Measurements from ENCODE around the gene CCDC188.

Gene CCDC188

DNA sequence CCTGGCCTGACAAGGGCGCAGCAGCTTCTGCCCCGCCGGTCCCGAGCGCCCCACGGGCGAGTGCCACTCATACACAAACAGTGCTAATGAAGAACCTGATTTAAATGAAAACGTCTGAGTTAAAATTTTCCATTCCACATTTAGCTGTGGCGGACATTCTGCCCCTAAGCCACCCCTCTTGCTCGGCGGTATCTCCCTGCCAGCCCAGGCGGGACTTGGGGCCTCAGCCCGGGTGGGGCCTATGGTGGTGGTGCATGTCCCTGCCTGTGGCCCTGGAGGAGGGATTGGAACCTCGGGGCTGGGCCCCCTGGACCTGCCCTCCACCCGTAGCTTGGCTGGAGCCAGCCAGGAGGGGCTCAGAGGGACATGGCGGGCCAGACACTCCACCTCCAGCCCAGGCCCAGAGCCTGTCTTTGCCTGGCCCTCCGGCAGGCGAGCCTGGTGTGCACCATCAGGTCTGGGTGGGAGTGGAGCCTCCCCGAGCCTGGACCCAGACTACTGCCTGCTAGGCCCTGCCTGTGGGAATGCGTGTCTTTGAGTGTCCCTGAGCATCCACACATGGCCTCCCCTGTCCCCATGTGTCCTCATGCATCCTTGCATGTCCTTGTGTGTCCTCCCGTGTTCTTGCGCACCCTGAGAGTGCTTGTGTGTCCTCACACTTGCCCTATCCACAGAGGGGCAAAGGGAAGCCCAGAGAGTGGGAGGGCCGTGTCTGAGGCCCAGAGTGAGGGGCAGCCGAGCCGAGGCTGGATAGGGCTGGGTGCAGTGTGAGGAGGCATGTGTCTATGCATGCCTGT lies 14.9 kb downstream of the CCDC188 start:
- no peak overlapping the region for H3K4me3 ChIP-seq (ENCODE audit: control insufficient read depth, low read depth, low read length)
- DNase-seq (ENCODE audit: low read depth) = no peak
- TF ChIP-seq CTCF (IDR thresholded peaks at IDR 0.05; ENCODE audit: control insufficient read depth, insufficient read depth, low read depth, low read length, missing control alignments) = no peak

DNA sequence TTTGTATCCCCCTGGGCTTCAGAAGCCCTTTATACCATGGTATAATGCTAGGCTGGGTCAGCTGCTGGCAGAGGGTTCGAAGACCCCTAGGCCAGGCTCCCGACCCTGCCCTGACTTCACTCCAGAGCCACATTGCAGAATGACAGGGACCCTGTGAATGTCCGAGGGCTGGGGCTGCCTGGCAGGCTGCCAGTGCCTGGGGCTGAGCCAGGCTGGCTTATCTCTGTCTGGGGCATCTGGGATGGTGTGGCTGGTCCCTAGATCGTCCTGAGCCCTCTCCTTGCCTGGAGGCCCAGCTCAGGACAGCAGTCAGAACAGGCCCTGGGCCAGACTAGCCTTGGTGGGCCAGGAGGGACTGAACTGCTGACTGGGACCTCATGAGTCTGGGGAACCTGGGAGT lies 15.6 kb downstream of the CCDC188 start:
- no peak for TF ChIP-seq CTCF (IDR thresholded peaks at IDR 0.05; ENCODE audit: control insufficient read depth, insufficient read depth, low read depth, low read length, missing control alignments)
- no peak overlapping the region for H3K4me3 ChIP-seq (ENCODE audit: control insufficient read depth, low read depth, low read length)
- no peak for DNase-seq (ENCODE audit: low read depth)

DNA sequence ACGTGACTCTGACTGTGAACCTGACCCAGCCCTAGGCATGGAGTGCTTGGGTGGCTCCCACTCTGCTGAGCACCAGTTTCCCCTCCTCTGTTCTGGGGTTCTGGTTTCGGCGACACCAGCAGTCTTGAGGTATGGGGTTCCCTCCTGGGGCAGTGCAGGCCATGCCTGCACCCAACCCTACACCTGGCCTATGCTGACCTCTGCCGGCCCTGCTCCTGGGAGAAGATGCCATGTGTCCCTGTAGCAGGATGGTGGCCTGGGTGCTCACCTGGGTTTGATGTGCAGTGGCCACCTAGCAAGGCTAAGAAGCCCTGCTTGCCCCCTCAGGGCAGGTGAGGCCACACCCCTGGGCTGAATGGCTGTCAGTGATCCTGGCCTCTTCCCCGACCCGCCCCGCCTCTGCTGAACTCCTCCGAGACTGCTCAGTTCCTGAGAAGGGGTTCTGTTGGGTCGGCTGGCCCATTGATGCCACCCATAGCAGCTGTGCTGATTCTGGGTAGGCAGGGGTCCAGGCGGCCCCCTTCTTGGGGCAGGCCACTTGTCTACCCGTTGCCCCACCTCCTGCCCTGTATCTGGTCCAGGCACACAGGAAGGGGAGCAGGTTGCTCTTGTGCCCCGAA lies 16.8 kb downstream of the CCDC188 start:
- no peak overlapping the region for H3K4me3 ChIP-seq (ENCODE audit: control insufficient read depth, low read depth, low read length)
- DNase-seq (ENCODE audit: low read depth) = no peak
- TF ChIP-seq CTCF (IDR thresholded peaks at IDR 0.05; ENCODE audit: control insufficient read depth, insufficient read depth, low read depth, low read length, missing control alignments) = no peak

DNA sequence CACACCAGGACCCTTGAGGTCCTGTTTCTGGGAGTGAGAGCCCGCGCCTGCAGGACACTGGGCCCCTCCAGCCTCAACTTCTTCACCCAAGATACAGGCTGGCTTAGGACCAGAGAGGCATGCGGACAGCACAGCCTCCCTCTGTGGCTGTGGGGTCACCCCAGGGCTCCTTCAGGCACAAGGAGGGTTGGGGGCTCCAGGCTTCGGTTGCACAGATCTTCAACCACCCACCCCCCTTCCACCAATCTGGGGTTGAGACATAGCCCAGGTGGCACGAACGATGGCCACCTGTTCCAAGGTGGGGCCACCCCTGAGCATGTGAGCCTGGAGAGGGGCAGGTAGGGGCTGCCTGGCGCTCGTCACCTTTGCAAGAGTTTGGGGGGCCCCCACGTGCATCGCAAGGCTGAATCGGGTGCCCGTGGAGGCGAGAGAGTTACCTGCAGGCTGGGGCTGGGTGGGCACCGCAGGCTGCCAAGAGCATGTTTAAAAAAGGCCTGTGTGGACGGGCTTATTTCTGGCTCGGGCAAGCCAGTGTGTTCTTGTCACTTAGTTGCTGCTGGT lies 18.1 kb downstream of the CCDC188 start:
- no peak for TF ChIP-seq CTCF (IDR thresholded peaks at IDR 0.05; ENCODE audit: control insufficient read depth, insufficient read depth, low read depth, low read length, missing control alignments)
- no peak for DNase-seq (ENCODE audit: low read depth)
- H3K4me3 ChIP-seq (ENCODE audit: control insufficient read depth, low read depth, low read length) = peak overlapping the region; percentile 92

DNA sequence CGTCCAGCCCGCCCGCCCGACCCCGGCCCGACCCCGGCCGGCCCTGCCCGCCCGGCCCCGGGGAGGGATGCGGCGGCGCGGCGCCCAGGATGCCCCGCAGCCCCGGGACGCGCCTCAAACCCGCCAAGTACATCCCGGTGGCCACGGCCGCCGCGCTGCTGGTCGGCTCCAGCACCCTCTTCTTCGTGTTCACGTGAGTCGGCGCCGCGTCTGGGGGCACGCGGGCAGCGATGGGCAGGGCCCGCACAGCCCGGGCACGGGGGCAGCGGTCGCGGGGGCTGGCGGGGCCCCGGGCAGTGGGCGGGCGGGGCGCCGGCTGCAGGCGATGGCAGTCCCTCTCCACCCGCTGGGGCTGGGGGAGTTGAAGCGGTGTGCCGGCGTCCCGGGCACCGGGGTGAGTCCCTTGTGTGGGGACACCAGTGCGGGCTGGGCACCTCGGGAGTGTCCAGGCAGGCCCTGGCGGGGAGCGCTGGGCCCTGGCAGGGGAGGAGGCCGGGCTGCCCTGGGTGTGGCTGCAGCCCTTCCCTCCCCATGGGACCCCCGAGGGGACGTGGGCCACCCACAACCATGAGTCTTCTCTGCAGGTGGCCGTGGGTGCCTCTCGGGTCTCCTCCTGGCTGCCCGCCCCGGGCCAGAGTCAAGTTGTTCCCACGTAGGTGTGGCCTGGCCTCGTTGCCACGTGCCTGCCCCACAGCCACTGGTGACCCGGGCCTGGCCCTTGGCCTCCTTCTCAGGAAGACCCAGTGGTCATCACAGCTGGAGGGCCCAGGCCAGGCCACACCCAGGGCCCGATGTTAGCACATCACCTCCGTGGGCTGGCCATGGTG lies 18.8 kb downstream of the CCDC188 start:
- H3K4me3 ChIP-seq (ENCODE audit: control insufficient read depth, low read depth, low read length) = peak overlapping the region; percentile 92
- DNase-seq (ENCODE audit: low read depth) = no peak
- no peak for TF ChIP-seq CTCF (IDR thresholded peaks at IDR 0.05; ENCODE audit: control insufficient read depth, insufficient read depth, low read depth, low read length, missing control alignments)

DNA sequence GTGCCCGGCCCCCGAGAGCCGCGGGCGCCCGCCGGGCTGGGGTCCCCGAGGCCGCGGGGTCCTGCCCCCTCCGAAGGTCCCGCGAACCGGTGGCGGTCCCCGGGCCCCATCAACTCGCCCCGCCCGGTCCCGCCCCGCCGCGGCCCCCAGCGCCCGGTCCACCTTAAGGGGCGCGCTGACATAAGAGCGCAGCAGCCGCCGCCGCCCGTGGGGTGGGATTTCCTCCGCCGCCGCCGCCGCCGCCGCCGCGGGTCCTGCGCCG lies 19.3 kb downstream of the CCDC188 start, which contains the start of gene ZDHHC8:
TSS of gene ZDHHC8 (plus strand) at position 208 of the 262 bp plus-strand sequence. CDS start 144 bp downstream, outside the sequence.
- no peak for DNase-seq (ENCODE audit: low read depth)
- H3K4me3 ChIP-seq (ENCODE audit: control insufficient read depth, low read depth, low read length) = peak within 1 kb of the TSS; percentile 92
- TF ChIP-seq CTCF (IDR thresholded peaks at IDR 0.05; ENCODE audit: control insufficient read depth, insufficient read depth, low read depth, low read length, missing control alignments) = no peak
